GM12874 (cell line): Measurements from ENCODE around the gene DIPK1B.

Experiments
- TF ChIP-seq, protein P1 (sequence below): IDR thresholded peaks from 2 replicates; pipeline ENCODE4 v1.5.1; 2011; ENCODE audit warnings: low read depth, mild to moderate bottlenecking, control low read depth, low read length, moderate library complexity; ENCODE audit not compliant: insufficient read depth

Gene DIPK1B

GRCh38 chr9:136741883-136742571, 29.7 kb downstream of the DIPK1B start:
- TF ChIP-seq, protein P1, sequence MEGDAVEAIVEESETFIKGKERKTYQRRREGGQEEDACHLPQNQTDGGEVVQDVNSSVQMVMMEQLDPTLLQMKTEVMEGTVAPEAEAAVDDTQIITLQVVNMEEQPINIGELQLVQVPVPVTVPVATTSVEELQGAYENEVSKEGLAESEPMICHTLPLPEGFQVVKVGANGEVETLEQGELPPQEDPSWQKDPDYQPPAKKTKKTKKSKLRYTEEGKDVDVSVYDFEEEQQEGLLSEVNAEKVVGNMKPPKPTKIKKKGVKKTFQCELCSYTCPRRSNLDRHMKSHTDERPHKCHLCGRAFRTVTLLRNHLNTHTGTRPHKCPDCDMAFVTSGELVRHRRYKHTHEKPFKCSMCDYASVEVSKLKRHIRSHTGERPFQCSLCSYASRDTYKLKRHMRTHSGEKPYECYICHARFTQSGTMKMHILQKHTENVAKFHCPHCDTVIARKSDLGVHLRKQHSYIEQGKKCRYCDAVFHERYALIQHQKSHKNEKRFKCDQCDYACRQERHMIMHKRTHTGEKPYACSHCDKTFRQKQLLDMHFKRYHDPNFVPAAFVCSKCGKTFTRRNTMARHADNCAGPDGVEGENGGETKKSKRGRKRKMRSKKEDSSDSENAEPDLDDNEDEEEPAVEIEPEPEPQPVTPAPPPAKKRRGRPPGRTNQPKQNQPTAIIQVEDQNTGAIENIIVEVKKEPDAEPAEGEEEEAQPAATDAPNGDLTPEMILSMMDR: no peak

- TF ChIP-seq, protein P1: no peak
Observed at GRCh38 chr9:136742591-136743391, 30.4 kb downstream of the DIPK1B start, which contains the start of gene LCN10. Gene LCN10 (minus strand): TSS chr9:136742940. CDS start chr9:136742903, 37 bp downstream.

GRCh38 chr9:136743639-136744211, 31.4 kb downstream of the DIPK1B start:
- TF ChIP-seq, protein P1: no peak

- TF ChIP-seq, protein P1: no peak
Observed at GRCh38 chr9:136744773-136745172, 32.4 kb downstream of the DIPK1B start.

- TF ChIP-seq, protein P1: no peak
Observed at GRCh38 chr9:136745389-136746154, 33.2 kb downstream of the DIPK1B start.

- TF ChIP-seq, protein P1: no peak
Observed at GRCh38 chr9:136746155-136746490, 33.8 kb downstream of the DIPK1B start.

- TF ChIP-seq, protein P1: no peak
Observed at GRCh38 chr9:136746621-136747020, 34.2 kb downstream of the DIPK1B start.
